Measurements from ENCODE around the gene HS6ST3. TPM values are rescaled to one million over a fixed set of nuclear protein-coding genes. Genes with fewer than 3 reads are reported as not detected.
"Not testable (repeated sequence)": the region's sequence is repeated elsewhere in the genome, so short reads cannot be mapped to it uniquely, and the experiment has no call there.

Gene HS6ST3
- total RNA-seq, 2 experiments from 2014 or later: not detected

- DNase-seq: no peak
- H3K4me3 Mint-ChIP-seq: no peak overlapping the region
- no peaks in the 10 kb centered on the region for H3K36me3 Mint-ChIP-seq (ENCODE audit: low read depth)
- no peaks in the 10 kb centered on the region for H3K4me1 Mint-ChIP-seq (ENCODE audit: low read depth)
- H3K27me3 Mint-ChIP-seq (ENCODE audit: low read depth): no peaks in the 10 kb centered on the region
- no peak for ATAC-seq
- CTCF ChIA-PET: no interaction called here
- no peak overlapping the region for H3K27ac Mint-ChIP-seq
- H3K9me3 Mint-ChIP-seq (ENCODE audit: insufficient read depth): peaks cover 13% of the 10 kb centered on the region
- POLR2A ChIA-PET: no interaction called here
Measured at GRCh38 chr13:96499656-96500055, 409.7 kb downstream of the HS6ST3 start.

DNA sequence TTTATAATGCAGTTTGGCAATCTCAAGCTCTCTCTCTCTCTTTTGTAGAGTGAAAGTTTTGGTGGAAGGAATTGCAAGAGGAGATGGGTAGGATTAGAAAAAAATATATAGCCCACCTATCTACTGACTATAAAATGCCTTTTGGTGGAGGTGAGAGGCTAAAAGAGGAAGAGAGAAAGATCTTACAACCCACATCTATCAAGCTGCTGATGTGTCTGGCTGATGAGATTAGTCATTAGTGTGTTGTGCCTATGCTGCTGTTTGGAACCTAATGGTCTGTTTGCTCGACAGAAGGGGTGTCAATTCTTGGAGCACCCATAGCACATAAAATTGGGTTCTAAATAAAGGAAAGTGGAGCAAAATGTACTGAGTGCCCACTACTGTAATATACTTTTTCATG, 411.0 kb downstream of the HS6ST3 start:
- POLR2A ChIA-PET: no interaction called here

DNA sequence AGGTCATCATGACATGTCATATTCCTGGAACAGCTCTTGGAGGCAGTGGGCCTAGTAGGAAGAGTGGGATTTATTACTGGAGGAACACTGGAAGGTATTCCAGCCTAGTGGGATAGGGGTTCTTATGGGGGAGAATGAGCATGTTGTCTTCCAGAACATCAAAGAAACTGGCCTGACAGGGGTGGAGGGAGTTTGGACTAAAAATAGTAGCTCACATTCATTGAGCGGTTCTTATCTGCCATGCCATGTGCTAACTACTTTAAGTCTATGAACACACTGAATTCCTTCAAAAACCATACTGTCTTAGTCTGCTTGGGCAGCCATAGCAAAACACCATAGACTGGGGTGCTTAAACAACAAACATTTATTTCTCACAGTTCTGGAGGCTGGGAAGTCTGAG, 413.6 kb downstream of the HS6ST3 start:
- Mint-ChIP-seq H3K27me3 (ENCODE audit: low read depth) (no peaks in the 10 kb centered on the region), H3K27ac (no peak overlapping the region), H3K36me3 (ENCODE audit: low read depth) (no peaks in the 10 kb centered on the region), H3K4me1 (ENCODE audit: low read depth) (no peaks in the 10 kb centered on the region), H3K9me3 (ENCODE audit: insufficient read depth) (no peaks in the 10 kb centered on the region), H3K4me3 (no peak overlapping the region)
- DNase-seq (no peak), ATAC-seq (no peak)
- ChIA-PET CTCF (no interaction called here), POLR2A (no interaction called here)

More for the DNA sequence above, 411.0 kb downstream of the HS6ST3 start:
- no peaks in the 10 kb centered on the region for H3K27me3 Mint-ChIP-seq (ENCODE audit: low read depth)
- no peak overlapping the region for H3K27ac Mint-ChIP-seq
- DNase-seq (no peak), ATAC-seq (no peak)
- no peak overlapping the region for H3K4me3 Mint-ChIP-seq
- peaks cover 8% of the 10 kb centered on the region for H3K9me3 Mint-ChIP-seq (ENCODE audit: insufficient read depth)
- CTCF ChIA-PET: no interaction called here
- H3K36me3 Mint-ChIP-seq (ENCODE audit: low read depth): no peaks in the 10 kb centered on the region
- H3K4me1 Mint-ChIP-seq (ENCODE audit: low read depth): no peaks in the 10 kb centered on the region

DNA sequence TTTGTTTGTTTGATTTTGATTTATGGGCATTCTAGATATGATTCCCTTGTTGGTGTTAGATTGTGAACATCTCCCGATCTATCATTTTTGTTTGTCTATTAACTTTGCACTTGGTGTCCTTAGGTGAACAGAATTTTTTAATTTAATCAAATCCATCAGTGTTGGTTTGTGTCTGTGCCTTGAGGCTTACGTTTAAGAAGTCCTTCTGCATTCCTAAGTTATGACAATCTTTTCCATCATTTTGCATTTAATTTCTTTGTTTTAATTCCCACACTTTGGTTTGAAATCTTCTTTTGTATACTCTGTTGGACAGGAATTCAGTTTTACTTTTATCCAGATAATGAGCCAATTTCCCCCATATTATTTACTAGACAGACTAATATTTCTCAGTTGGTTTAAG, 421.7 kb downstream of the HS6ST3 start:
- no peaks in the 10 kb centered on the region for H3K9me3 Mint-ChIP-seq (ENCODE audit: insufficient read depth)
- CTCF ChIA-PET: no interaction called here
- ATAC-seq (no peak), DNase-seq (no peak)
- no peaks in the 10 kb centered on the region for H3K36me3 Mint-ChIP-seq (ENCODE audit: low read depth)
- H3K4me1 Mint-ChIP-seq (ENCODE audit: low read depth): no peaks in the 10 kb centered on the region
- POLR2A ChIA-PET: no interaction called here
- H3K27ac Mint-ChIP-seq: no peak overlapping the region
- H3K27me3 Mint-ChIP-seq (ENCODE audit: low read depth): no peaks in the 10 kb centered on the region
- no peak overlapping the region for H3K4me3 Mint-ChIP-seq

- Mint-ChIP-seq H3K27me3 (ENCODE audit: low read depth) (no peaks in the 10 kb centered on the region), H3K9me3 (ENCODE audit: insufficient read depth) (no peaks in the 10 kb centered on the region), H3K36me3 (ENCODE audit: low read depth) (no peaks in the 10 kb centered on the region), H3K4me3 (no peak overlapping the region), H3K4me1 (ENCODE audit: low read depth) (no peaks in the 10 kb centered on the region), H3K27ac (no peak overlapping the region)
- CTCF ChIA-PET: no interaction called here
- POLR2A ChIA-PET: no interaction called here
- DNase-seq: no peak
- no peak for ATAC-seq
Measured at GRCh38 chr13:96519380-96519779, 429.5 kb downstream of the HS6ST3 start.

GRCh38 chr13:96524398-96525020, 434.6 kb downstream of the HS6ST3 start:
- POLR2A ChIA-PET; H3K36me3 Mint-ChIP-seq (ENCODE audit: low read depth); H3K9me3 Mint-ChIP-seq (ENCODE audit: insufficient read depth): not testable (repeated sequence)

DNA sequence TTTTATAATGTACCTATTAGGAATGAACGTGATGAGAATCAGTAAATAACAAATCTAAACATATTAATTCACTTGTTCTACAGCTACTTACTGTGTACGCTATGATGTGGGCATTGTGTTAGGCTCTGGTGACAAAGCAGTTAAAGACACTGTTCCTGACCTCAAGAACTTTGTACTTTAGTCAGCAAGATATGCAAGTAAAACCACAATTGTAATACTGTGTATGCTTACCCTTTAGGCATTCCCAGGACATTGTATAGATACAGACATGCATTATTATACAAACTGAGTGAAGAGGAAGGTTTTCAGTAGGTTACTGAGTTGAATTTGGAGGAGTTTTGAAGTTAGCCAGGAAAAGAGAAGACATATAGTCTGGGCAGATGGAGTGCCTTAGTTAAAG, 435.8 kb downstream of the HS6ST3 start:
- Mint-ChIP-seq H3K27ac (no peak overlapping the region), H3K4me1 (ENCODE audit: low read depth) (no peaks in the 10 kb centered on the region), H3K27me3 (ENCODE audit: low read depth) (no peaks in the 10 kb centered on the region), H3K4me3 (no peak overlapping the region), H3K36me3 (ENCODE audit: low read depth) (no peaks in the 10 kb centered on the region), H3K9me3 (ENCODE audit: insufficient read depth) (no peaks in the 10 kb centered on the region)
- ChIA-PET CTCF (no interaction called here), POLR2A (no interaction called here)
- DNase-seq: no peak
- ATAC-seq: no peak

More at GRCh38 chr13:96524398-96525020, 434.6 kb downstream of the HS6ST3 start:
- CTCF ChIA-PET; H3K27ac Mint-ChIP-seq; ATAC-seq; H3K27me3 Mint-ChIP-seq (ENCODE audit: low read depth); H3K4me3 Mint-ChIP-seq; DNase-seq; H3K4me1 Mint-ChIP-seq (ENCODE audit: low read depth): not testable (repeated sequence)

DNA sequence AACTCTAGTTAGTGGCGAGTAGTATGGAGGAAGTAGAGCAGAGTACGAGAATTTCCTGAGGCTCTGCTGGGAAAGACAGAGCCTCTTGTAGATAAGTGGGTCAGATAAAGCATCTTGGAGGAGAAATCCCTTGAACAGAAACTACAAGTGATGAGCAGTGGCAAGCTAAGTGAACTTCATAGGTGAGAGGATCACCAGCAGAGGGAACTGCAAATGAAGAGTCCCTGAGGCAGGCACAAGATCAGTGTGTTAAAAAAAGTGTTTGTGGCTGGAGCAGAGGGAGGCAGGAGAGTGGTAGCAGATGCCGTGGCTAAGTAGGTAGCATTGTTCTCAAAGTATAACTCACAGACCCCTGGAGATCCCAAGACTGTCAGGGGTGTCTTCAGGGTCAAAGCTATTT, 437.6 kb downstream of the HS6ST3 start:
- ChIA-PET CTCF (no interaction called here), POLR2A (no interaction called here)
- ATAC-seq (no peak), DNase-seq (no peak)
- Mint-ChIP-seq H3K27me3 (ENCODE audit: low read depth) (no peaks in the 10 kb centered on the region), H3K9me3 (ENCODE audit: insufficient read depth) (no peaks in the 10 kb centered on the region), H3K4me1 (ENCODE audit: low read depth) (no peaks in the 10 kb centered on the region), H3K27ac (no peak overlapping the region), H3K36me3 (ENCODE audit: low read depth) (no peaks in the 10 kb centered on the region), H3K4me3 (no peak overlapping the region)

DNA sequence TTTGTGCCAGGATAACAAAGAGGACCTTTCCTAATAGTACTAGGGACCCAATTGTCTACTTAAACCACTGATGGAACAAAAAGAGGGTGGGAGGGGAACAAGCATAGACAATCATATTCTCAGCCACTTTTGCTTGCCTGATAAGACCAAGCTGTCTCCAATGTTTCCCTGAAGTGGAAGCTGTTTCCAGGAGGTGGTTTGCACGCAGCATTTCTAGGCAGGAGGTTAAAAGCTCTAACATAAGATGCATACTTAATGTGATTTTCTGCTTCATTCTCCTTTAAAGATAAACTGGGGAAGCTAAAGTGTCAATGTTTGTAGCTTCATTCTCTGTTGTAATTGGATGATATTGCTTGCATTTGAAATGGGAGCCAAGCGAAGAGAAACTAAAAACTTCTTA, 442.9 kb downstream of the HS6ST3 start:
- H3K27ac Mint-ChIP-seq: no peak overlapping the region
- no peak overlapping the region for H3K4me3 Mint-ChIP-seq
- H3K36me3 Mint-ChIP-seq (ENCODE audit: low read depth): no peaks in the 10 kb centered on the region
- no peaks in the 10 kb centered on the region for H3K27me3 Mint-ChIP-seq (ENCODE audit: low read depth)
- no peaks in the 10 kb centered on the region for H3K4me1 Mint-ChIP-seq (ENCODE audit: low read depth)
- CTCF ChIA-PET: no interaction called here
- POLR2A ChIA-PET: no interaction called here
- H3K9me3 Mint-ChIP-seq (ENCODE audit: insufficient read depth): peaks cover 3% of the 10 kb centered on the region
- ATAC-seq (no peak), DNase-seq (no peak)

DNA sequence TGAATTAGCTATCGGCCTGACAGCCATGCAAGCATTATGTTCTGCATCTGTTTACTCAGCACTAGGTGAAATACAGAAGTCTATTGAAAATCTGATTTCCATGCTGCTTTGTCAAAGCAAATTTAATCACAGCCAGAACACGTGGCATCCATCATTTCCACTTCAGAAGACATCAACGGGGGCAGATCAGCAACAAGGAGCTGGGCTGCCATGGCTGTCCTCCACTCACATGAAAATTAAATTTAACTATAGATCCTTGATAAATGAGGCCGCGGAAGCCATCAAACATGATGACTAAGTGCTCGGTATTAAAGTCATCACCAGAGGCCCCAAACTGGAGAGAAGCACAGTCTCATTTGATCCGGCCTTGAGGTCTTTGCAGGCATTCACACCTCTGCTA, 443.5 kb downstream of the HS6ST3 start:
- POLR2A ChIA-PET: no interaction called here
- Mint-ChIP-seq H3K27ac (no peak overlapping the region), H3K9me3 (ENCODE audit: insufficient read depth) (peaks cover 3% of the 10 kb centered on the region), H3K36me3 (ENCODE audit: low read depth) (no peaks in the 10 kb centered on the region), H3K4me3 (no peak overlapping the region), H3K27me3 (ENCODE audit: low read depth) (no peaks in the 10 kb centered on the region), H3K4me1 (ENCODE audit: low read depth) (no peaks in the 10 kb centered on the region)
- no peak for ATAC-seq
- CTCF ChIA-PET: no interaction called here
- DNase-seq: no peak

- Mint-ChIP-seq H3K27ac (no peak overlapping the region), H3K36me3 (ENCODE audit: low read depth) (no peaks in the 10 kb centered on the region), H3K27me3 (ENCODE audit: low read depth) (no peaks in the 10 kb centered on the region), H3K9me3 (ENCODE audit: insufficient read depth) (peaks cover 6% of the 10 kb centered on the region), H3K4me3 (no peak overlapping the region), H3K4me1 (ENCODE audit: low read depth) (no peaks in the 10 kb centered on the region)
- DNase-seq (no peak), ATAC-seq (no peak)
- ChIA-PET POLR2A (no interaction called here), CTCF (no interaction called here)
Measured at GRCh38 chr13:96539791-96540190, 449.9 kb downstream of the HS6ST3 start.

GRCh38 chr13:96540670-96541069, 450.8 kb downstream of the HS6ST3 start:
- ChIA-PET CTCF (no interaction called here), POLR2A (no interaction called here)
- DNase-seq (no peak), ATAC-seq (no peak)
- Mint-ChIP-seq H3K27ac (no peak overlapping the region), H3K4me1 (ENCODE audit: low read depth) (no peaks in the 10 kb centered on the region), H3K27me3 (ENCODE audit: low read depth) (no peaks in the 10 kb centered on the region), H3K9me3 (ENCODE audit: insufficient read depth) (peaks cover 6% of the 10 kb centered on the region), H3K36me3 (ENCODE audit: low read depth) (no peaks in the 10 kb centered on the region), H3K4me3 (no peak overlapping the region)

- CTCF ChIA-PET: no interaction called here
- H3K9me3 Mint-ChIP-seq (ENCODE audit: insufficient read depth): peaks cover 3% of the 10 kb centered on the region
- ATAC-seq: no peak
Measured at GRCh38 chr13:96542986-96543385, 453.1 kb downstream of the HS6ST3 start.

More at GRCh38 chr13:96542986-96543385, 453.1 kb downstream of the HS6ST3 start:
- no peaks in the 10 kb centered on the region for H3K27me3 Mint-ChIP-seq (ENCODE audit: low read depth)
- no peak overlapping the region for H3K4me3 Mint-ChIP-seq
- POLR2A ChIA-PET: no interaction called here
- no peaks in the 10 kb centered on the region for H3K4me1 Mint-ChIP-seq (ENCODE audit: low read depth)
- no peak for DNase-seq
- no peaks in the 10 kb centered on the region for H3K36me3 Mint-ChIP-seq (ENCODE audit: low read depth)
- no peak overlapping the region for H3K27ac Mint-ChIP-seq

Measured in activated CD8-positive, alpha-beta T cell treated with anti-CD3 and anti-CD28 coated beads, Interleukin-2, amount 10 ng/mL, durations not matched to agents 7 days and 5 days (primary cell).